HG03354 (cell line): ENCODE data around the gene RNASE3.
"Not testable (repeated sequence)": the region's sequence is repeated elsewhere in the genome, so short reads cannot be mapped to it uniquely, and the experiment has no call there.

Experiments
- ATAC-seq: cut with Tn5 transposase; IDR thresholded peaks from one replicate; pipeline ENCODE4 v1.9.1; 2021; ENCODE audit warnings: mild to moderate bottlenecking; ENCODE audit not compliant: unreplicated experiment, poor library complexity, severe bottlenecking

RNASE3 gene

GRCh38 chr14:20907214-20907613 is 16.0 kb downstream of the RNASE3 start:
- no peak for ATAC-seq

GRCh38 chr14:20910822-20911221 is 19.6 kb downstream of the RNASE3 start:
- not testable (repeated sequence) for ATAC-seq

DNA sequence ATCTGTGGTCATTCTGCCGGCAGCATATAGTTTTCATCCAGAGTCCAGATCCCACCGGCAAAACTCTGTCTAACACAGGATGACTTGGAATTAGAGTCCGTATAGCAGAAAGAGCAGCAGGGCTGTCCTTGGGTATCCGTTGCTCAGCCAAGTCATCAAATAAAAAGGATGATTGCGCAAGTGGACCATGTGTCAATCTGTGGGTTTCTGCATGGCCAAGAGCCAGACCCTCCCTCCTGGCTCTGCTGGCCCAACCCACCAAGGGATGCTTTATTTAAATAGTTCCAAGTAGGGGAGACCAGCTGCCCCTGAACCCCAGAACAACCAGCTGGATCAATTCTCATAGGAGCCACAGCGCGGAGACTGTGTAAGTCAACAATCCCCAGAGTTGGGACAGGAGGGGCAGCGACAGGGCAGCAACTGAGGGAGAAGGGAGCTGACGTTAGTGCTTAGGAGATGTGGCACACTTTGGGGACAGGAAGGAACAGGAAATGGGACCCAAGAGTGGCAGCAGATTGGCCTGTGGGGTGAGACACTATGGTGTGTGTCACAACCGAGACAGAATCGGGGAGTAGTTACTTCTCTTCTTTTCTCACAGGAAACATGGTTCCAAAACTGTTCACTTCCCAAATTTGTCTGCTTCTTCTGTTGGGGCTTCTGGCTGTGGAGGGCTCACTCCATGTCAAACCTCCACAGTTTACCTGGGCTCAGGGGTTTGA is 28.0 kb downstream of the RNASE3 start:
- ATAC-seq: not testable (repeated sequence)

GRCh38 chr14:20923766-20924297 is 32.6 kb downstream of the RNASE3 start:
- ATAC-seq: not testable (repeated sequence)

DNA sequence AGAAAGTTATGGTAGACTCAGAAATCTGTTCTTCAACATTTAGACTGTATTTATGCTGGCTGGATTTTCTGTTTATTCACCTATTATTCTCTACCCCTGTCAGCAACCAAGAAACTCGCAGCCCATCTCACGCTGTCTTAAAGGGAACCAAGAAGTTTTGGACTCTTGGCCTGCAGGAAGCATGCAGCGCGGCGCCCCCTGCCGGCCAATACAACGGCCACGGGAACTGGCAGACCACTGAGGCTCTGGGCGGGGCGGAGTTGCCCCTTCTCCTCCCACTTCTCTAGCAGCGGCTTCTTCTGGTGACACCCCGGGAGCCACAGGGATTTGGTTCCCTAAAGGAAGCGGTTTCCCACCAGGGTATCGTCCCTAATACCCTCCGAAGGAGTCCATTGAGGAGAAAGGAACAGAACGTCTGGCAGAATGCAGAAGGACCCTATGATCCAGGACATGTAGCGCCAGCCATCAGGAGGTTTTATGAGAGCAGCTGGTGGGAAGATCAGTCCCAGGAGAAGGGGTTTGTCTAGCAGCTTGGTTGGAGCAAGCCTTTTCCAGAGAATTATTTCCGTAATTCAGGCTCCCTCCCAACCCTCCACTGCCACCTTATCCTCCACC is 43.1 kb downstream of the RNASE3 start:
- no peak for ATAC-seq

DNA sequence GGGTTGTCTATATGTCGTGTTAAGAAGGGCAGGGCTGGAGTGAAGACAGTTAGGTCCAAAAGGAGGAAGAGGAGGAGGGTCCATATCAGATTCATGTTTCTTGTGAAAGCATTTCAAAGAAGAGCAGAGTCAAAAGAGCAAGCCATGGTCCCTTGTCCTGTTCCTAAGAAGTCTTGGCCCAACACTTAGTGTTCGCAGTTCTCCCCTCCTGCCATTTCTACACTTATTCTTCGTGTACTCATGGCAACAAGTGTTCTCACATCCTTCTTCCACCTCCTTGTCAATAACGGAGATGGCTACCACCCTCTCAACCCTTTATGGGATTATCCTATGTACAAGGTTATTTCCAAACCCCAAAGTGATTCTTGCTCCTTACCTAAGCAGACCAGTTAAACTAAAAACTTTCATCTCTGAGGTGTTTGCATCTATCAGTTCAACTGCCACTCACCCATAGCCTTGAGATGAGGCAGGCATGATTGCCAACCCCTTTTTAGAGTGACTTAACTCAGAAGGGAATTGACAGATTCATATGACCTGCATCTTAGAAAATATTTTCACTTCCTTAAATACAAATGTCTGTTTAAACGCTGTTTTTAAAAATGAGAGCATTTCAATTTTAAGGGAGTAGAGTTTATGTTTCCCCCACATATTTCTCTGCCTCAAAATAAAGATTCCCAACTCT is 44.3 kb downstream of the RNASE3 start:
- no peak for ATAC-seq
